GM12874 (cell line): ENCODE results near the gene MC3R.

Experiments used
- CTCF ChIP-seq: IDR thresholded peaks from 2 replicates; pipeline ENCODE4 v1.5.1; 2011; ENCODE audit warnings: low read depth, mild to moderate bottlenecking, control low read depth, low read length, moderate library complexity; ENCODE audit not compliant: insufficient read depth

Gene MC3R

GRCh38 chr20:56247954-56248782 lies at the start of gene MC3R:
Gene MC3R, plus strand, starts transcription at chr20:56248732. Its CDS starts 112 bp downstream, at chr20:56248844.
- peak; percentile 78 for TF ChIP-seq CTCF

GRCh38 chr20:56200456-56200855 lies 48.1 kb upstream of the MC3R start:
- TF ChIP-seq CTCF = peak; percentile 47; the same call in 1 of the 2 replicates

GRCh38 chr20:56202493-56203077 lies 45.9 kb upstream of the MC3R start:
- TF ChIP-seq CTCF = no peak

- TF ChIP-seq CTCF = no peak
Observed at GRCh38 chr20:56204206-56204605, 44.3 kb upstream of the MC3R start.

- no peak for TF ChIP-seq CTCF
Observed at GRCh38 chr20:56205346-56205745, 43.2 kb upstream of the MC3R start.

GRCh38 chr20:56207656-56208055 lies 40.9 kb upstream of the MC3R start:
- TF ChIP-seq CTCF = no peak

GRCh38 chr20:56208121-56208520 lies 40.4 kb upstream of the MC3R start:
- TF ChIP-seq CTCF = no peak
